Body of pancreas (tissue), 4 donors: ENCODE results near the gene OR10J4. TPM values are rescaled to one million over a fixed set of nuclear protein-coding genes. Genes with fewer than 3 reads are reported as not detected.

Experiments used
- ATAC-seq: fragments of 150-250 bp; one replicate; pipeline ENCODE4 v1.9.1; 2016
- DNase-seq, 4 donors: peaks; one replicate each; pipeline ENCODE4 v3.0.0-alpha.2; 2019
- H3K27ac ChIP-seq, 4 donors: fragments of 200-600 bp; sonication (generic); 1 replicate in 3 of 4; 2 replicates in 1 of 4; pipeline versions ENCODE4 v1.5.1 to v1.6.1; 2016 to 2019; ENCODE audit warnings: mild to moderate bottlenecking in 1 of 4, mixed read lengths in 1 of 4, moderate library complexity in 1 of 4
- H3K27me3 ChIP-seq, 2 donors: fragments of 200-600 bp; sonication (generic); one replicate each; pipeline ENCODE4 v1.6.0; 2016; ENCODE audit warnings: mild to moderate bottlenecking in 1 of 2
- H3K36me3 ChIP-seq, 2 donors: fragments of 200-600 bp; sonication (generic); replicated peaks in 1 of 2; 2 replicates each; pipeline ENCODE4 v1.5.1; 2016; ENCODE audit warnings: low read depth in 2 of 2; ENCODE audit not compliant: insufficient read depth in 1 of 2
- H3K4me1 ChIP-seq: fragments of 200-600 bp; sonication (generic); one replicate; pipeline ENCODE4 v1.6.0; 2016
- H3K4me3 ChIP-seq, 2 donors: fragments of 200-600 bp; sonication (generic); 1 replicate in 1 of 2; 2 replicates in 1 of 2; pipeline ENCODE4 v1.5.1; 2016 to 2019
- H3K9me3 ChIP-seq, 3 donors: fragments of 200-600 bp; sonication (generic); 1 replicate in 2 of 3; 2 replicates in 1 of 3; pipeline ENCODE4 v1.5.1; 2016
- CTCF ChIP-seq, 7 experiments: fragments of 450-650 bp in 4 of 7; fragments of 200-600 bp in 3 of 7; sonication (generic) in 3 of 7; IDR thresholded peaks; one replicate each; pipeline ENCODE4 v1.5.1; 2016 to 2019; ENCODE audit warnings: antibody characterized with exemption in 7 of 7
- POLR2A ChIP-seq, 3 donors: fragments of 450-650 bp; IDR thresholded peaks; one replicate each; pipeline ENCODE4 v1.6.1; 2016; ENCODE audit warnings: antibody characterized with exemption in 3 of 3, mild to moderate bottlenecking in 2 of 3
- WGBS, 2 donors: methylation state at CpG; one replicate each; pipeline ENCODE4 v1.1.5; 2017; 5-methylcytosine and 5-hydroxymethylcytosine counted together
- intact Hi-C: fragments of 100-400 bp; cut with DNase I; formaldehyde crosslinking; loops from one replicate; pipeline ENCODE4 v1.15.1; 2023
- total RNA-seq, 2 donors: library from RNA; depleted of rRNA; stranded (reverse); fragments of >200 nt; gene quantifications; one replicate each; pipeline ENCODE4 v1.1.0, GENCODE V29; 2016

Gene OR10J4
- total RNA-seq, 2 donors from 2014 or later, result not detected

- ATAC-seq, result no peak
Measured at GRCh38 chr1:159429074-159429861, 2.7 kb upstream of the OR10J4 start.

GRCh38 chr1:159430985-159431384, 1.0 kb upstream of the OR10J4 start:
- intact Hi-C loops, result no loop called here
- Histone ChIP-seq H3K4me3 (no peak overlapping the region), H3K27me3 (no peaks in the 10 kb centered on the region), H3K36me3 (no peaks in the 10 kb centered on the region), H3K4me1 (no peaks in the 10 kb centered on the region), H3K27ac (no peak overlapping the region), H3K9me3 (no peaks in the 10 kb centered on the region)
- no peak for ATAC-seq
- TF ChIP-seq POLR2A (IDR thresholded peaks at IDR 0.05), result no peak
- no peak for TF ChIP-seq CTCF (IDR thresholded peaks at IDR 0.05)
- DNase-seq, result peak in 1 of 4 donors; percentile 30
- 68 to 80% methylated on average over 6 of the region's 6 CpGs for WGBS, 2 donors

More at GRCh38 chr1:159429074-159429861, 2.7 kb upstream of the OR10J4 start:
- Histone ChIP-seq H3K27me3 (no peaks in the 10 kb centered on the region), H3K4me3 (no peak overlapping the region), H3K36me3 (no peaks in the 10 kb centered on the region), H3K9me3 (no peaks in the 10 kb centered on the region), H3K4me1 (no peaks in the 10 kb centered on the region), H3K27ac (no peak overlapping the region)
- intact Hi-C loops, result no loop called here
- no peak for DNase-seq
- WGBS, 2 donors, result 79 to 84% methylated on average over 4 of the region's 4 CpGs
- TF ChIP-seq POLR2A (IDR thresholded peaks at IDR 0.05) (no peak), CTCF (IDR thresholded peaks at IDR 0.05) (no peak)

GRCh38 chr1:159436469-159436868, 4.5 kb downstream of the OR10J4 start:
- Histone ChIP-seq H3K27ac (no peak overlapping the region), H3K9me3 (no peaks in the 10 kb centered on the region), H3K4me1 (no peaks in the 10 kb centered on the region), H3K36me3 (no peaks in the 10 kb centered on the region), H3K27me3 (no peaks in the 10 kb centered on the region), H3K4me3 (no peak overlapping the region)
- intact Hi-C loops, result no loop called here
- 34 to 49% methylated on average over 4 of the region's 4 CpGs for WGBS, 2 donors
- no peak for ATAC-seq
- TF ChIP-seq CTCF (IDR thresholded peaks at IDR 0.05) (no peak), POLR2A (IDR thresholded peaks at IDR 0.05) (no peak)
- DNase-seq, result no peak

GRCh38 chr1:159439422-159439821, 7.4 kb downstream of the OR10J4 start, which contains the start of gene OR10J1:
TSS of gene OR10J1 (plus strand) at chr1:159439722. CDS start at chr1:159439792, 70 bp downstream.
- Histone ChIP-seq H3K4me1 (peaks cover 2% of the 10 kb centered on the region), H3K27me3 (no peaks in the 10 kb centered on the region), H3K4me3 (no peak within 1 kb of the TSS), H3K36me3 (no peaks in the 10 kb centered on the region), H3K9me3 (no peaks in the 10 kb centered on the region), H3K27ac (no peak within 1 kb of the TSS)
- DNase-seq (no peak), ATAC-seq (no peak)
- no peak for TF ChIP-seq CTCF (IDR thresholded peaks at IDR 0.05)
- TF ChIP-seq POLR2A (IDR thresholded peaks at IDR 0.05), result no peak
- intact Hi-C loops, result no loop called here

- ATAC-seq, result no peak
- DNase-seq, result no peak
- intact Hi-C loops, result no loop called here
Measured at GRCh38 chr1:159441360-159441759, 9.4 kb downstream of the OR10J4 start.

More at GRCh38 chr1:159441360-159441759, 9.4 kb downstream of the OR10J4 start:
- no peak overlapping the region for H3K4me3 ChIP-seq
- H3K4me1 ChIP-seq, result peaks cover 4% of the 10 kb centered on the region
- TF ChIP-seq CTCF (IDR thresholded peaks at IDR 0.05) (no peak), POLR2A (IDR thresholded peaks at IDR 0.05) (no peak)
- H3K36me3 ChIP-seq, result no peaks in the 10 kb centered on the region
- H3K9me3 ChIP-seq, result no peaks in the 10 kb centered on the region
- H3K27ac ChIP-seq, result no peak overlapping the region
- H3K27me3 ChIP-seq, result no peaks in the 10 kb centered on the region
